Left lung (tissue), 10 donors: ENCODE measurements around the gene MRPL45. TPM values are rescaled to one million over a fixed set of nuclear protein-coding genes. Genes with fewer than 3 reads are reported as not detected.

ENCODE experiments used
- ATAC-seq: fragments of 200-7000 bp; cut with Tn5 transposase; one replicate; pipeline ENCODE4 v1.9.1; 2020; ENCODE audit warnings: moderate library complexity
- DNase-seq, 4 donors: peaks; one replicate each; pipeline ENCODE4 v3.0.0-alpha.2; 2013 to 2020
- H3K27ac ChIP-seq, 2 donors: fragments of 200-600 bp; sonication (generic) in 1 of 2; one replicate each; pipeline versions ENCODE4 v1.5.0 to v1.8.0; 2020 to 2021
- H3K27me3 ChIP-seq, 2 donors: fragments of 200-600 bp; sonication (generic) in 1 of 2; one replicate each; pipeline versions ENCODE4 v1.5.0 to v1.8.0; 2020 to 2021
- H3K36me3 ChIP-seq, 2 donors: fragments of 200-600 bp; sonication (generic) in 1 of 2; one replicate each; pipeline versions ENCODE4 v1.5.0 to v1.8.0; 2020 to 2021
- H3K4me1 ChIP-seq, 2 donors: fragments of 200-600 bp; one replicate each; pipeline ENCODE4 v1.8.0; 2021
- H3K4me3 ChIP-seq, 2 donors: fragments of 200-600 bp; sonication (generic) in 1 of 2; one replicate each; pipeline versions ENCODE4 v1.5.0 to v1.8.0; 2020 to 2021; ENCODE audit warnings: mild to moderate bottlenecking in 1 of 2
- H3K9me3 ChIP-seq, 2 donors: fragments of 200-600 bp; sonication (generic) in 1 of 2; one replicate each; pipeline versions ENCODE4 v1.5.0 to v1.8.0; 2020 to 2021
- intact Hi-C, 2 donors: fragments of 100-400 bp; cut with DNase I; formaldehyde crosslinking; loops; one replicate each; pipeline versions ENCODE4 v1.11.2 to v1.14.2; 2022
- polyA plus RNA-seq, 6 donors: library from polyadenylated mRNA; unstranded; fragments of 120-200 nt; gene quantifications; one replicate each; pipeline ENCODE4 v1.2.1, GENCODE V29; 2013; ENCODE audit not compliant: insufficient read length in 6 of 6
- total RNA-seq, 2 donors: library from RNA; stranded (reverse); fragmentation: NEBNext Ultra II Directional; extraction: Animal tissue kit (Norgen Biotek cat#: 25700); gene quantifications; one replicate each; pipeline ENCODE4 v1.2.1, GENCODE V29; 2021
- TF ChIP-seq, protein P1 (sequence below), 2 donors: fragments of 200-600 bp; sonication (generic) in 1 of 2; IDR thresholded peaks; one replicate each; pipeline versions ENCODE4 v1.5.0 to v1.8.0; 2021; ENCODE audit warnings: antibody characterized with exemption in 2 of 2
- donor health status: DM: no; HTN: yes; CAD: no.
- donor health status: DM: no; HTN: no; CAD: no.

MRPL45 gene
- total and polyA plus RNA-seq, 8 donors: 24.4 to 63.3 (median 56.0) TPM

DNA sequence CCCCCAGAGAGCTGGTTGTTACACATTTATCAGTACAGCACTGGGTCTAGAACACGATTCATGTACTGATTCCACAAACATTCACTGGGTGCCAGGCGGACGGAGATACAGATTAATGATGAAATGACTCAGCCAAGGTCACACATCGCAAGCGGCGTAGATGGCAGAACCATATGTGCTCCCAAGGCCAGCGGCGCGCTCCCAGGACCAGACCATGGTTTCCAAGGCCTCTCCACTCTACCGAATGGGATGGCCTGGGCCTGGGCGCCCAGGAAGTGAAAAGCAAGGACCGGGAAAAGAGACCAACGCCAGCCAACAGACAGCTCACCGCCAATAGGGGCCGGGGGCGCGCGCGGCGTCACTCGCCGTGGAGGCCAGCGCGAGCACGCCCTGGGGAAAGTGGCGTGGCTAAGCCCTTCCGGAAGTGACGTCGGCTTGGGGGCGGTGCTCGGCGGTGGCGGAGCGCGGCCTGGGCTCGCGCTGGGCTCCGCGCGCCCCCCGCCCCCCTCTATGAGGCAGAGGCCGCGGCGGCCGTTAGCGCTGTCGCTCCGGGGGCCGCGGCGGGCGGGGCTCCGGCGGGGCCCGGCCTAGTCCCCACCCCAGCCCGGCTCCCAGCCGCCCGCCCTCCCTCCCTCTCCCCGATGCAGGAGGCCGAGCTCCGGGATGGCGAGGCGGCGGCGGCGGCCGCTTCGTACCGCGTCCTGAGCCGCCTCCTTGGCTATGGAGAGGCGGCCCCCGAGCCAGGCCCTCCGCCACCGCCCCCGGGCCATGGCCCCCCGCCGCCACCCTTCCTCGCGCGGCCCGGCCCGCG is 54.6 kb downstream of the MRPL45 start, which contains the start of gene SOCS7:
TSS of gene SOCS7 (plus strand) at position 433 of the 811 bp plus-strand sequence. CDS start at position 642, 209 bp downstream.
- intact Hi-C loops: loop anchor here in 1 of 2 donors (10.0 kb wide), 1 partner anchor 63 kb away; no protein-coding TSS in a partner anchor
- DNase-seq (peak; percentile 94 to 98 (median 96)), ATAC-seq (peak; percentile 94)
- H3K4me3 ChIP-seq: peak within 1 kb of the TSS; percentile 82 to 84
- peak within 1 kb of the TSS; percentile 71 to 86 for H3K27ac ChIP-seq
- TF ChIP-seq, protein P1, sequence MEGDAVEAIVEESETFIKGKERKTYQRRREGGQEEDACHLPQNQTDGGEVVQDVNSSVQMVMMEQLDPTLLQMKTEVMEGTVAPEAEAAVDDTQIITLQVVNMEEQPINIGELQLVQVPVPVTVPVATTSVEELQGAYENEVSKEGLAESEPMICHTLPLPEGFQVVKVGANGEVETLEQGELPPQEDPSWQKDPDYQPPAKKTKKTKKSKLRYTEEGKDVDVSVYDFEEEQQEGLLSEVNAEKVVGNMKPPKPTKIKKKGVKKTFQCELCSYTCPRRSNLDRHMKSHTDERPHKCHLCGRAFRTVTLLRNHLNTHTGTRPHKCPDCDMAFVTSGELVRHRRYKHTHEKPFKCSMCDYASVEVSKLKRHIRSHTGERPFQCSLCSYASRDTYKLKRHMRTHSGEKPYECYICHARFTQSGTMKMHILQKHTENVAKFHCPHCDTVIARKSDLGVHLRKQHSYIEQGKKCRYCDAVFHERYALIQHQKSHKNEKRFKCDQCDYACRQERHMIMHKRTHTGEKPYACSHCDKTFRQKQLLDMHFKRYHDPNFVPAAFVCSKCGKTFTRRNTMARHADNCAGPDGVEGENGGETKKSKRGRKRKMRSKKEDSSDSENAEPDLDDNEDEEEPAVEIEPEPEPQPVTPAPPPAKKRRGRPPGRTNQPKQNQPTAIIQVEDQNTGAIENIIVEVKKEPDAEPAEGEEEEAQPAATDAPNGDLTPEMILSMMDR (IDR thresholded peaks at IDR 0.05): no peak
- no peaks in the 10 kb centered on the region for H3K27me3 ChIP-seq
- no peaks in the 10 kb centered on the region for H3K9me3 ChIP-seq
- H3K36me3 ChIP-seq: no peaks in the 10 kb centered on the region
- H3K4me1 ChIP-seq: peaks cover 8 to 40% of the 10 kb centered on the region in 2 donors

DNA sequence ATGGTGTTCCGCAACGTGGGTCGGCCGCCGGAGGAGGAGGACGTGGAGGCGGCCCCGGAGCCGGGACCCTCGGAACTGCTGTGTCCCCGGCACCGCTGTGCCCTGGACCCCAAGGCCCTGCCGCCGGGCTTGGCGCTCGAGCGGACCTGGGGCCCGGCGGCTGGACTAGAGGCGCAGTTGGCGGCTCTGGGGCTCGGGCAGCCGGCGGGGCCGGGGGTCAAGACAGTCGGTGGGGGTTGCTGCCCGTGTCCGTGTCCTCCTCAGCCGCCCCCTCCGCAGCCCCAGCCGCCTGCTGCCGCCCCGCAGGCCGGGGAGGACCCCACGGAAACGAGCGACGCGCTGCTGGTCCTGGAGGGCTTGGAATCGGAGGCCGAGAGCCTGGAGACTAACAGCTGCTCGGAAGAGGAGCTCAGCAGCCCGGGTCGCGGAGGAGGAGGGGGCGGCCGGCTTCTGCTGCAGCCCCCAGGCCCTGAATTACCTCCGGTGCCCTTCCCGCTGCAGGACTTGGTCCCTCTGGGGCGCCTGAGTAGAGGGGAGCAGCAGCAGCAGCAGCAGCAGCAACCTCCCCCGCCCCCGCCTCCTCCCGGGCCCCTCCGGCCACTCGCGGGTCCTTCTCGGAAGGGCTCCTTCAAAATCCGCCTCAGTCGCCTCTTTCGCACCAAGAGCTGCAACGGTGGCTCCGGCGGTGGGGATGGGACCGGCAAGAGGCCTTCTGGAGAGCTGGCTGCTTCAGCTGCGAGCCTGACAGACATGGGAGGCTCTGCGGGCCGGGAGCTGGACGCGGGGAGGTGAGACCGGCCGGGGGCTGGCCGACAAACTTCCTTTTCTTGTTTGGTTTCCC is 55.5 kb downstream of the MRPL45 start:
- intact Hi-C loops: loop anchor here in 1 of 2 donors (10.0 kb wide), 1 partner anchor 62 kb away; no protein-coding TSS in a partner anchor

GRCh38 chr17:38353086-38353604 is 56.2 kb downstream of the MRPL45 start:
- H3K36me3 ChIP-seq: no peaks in the 10 kb centered on the region
- peaks cover 8 to 46% of the 10 kb centered on the region in 2 donors for H3K4me1 ChIP-seq
- TF ChIP-seq, protein P1 (IDR thresholded peaks at IDR 0.05): no peak
- ATAC-seq (no peak), DNase-seq (no peak)
- peak overlapping the region in 1 of 2 donors; percentile 71 for H3K27ac ChIP-seq
- peak overlapping the region; percentile 82 to 84 for H3K4me3 ChIP-seq
- no peaks in the 10 kb centered on the region for H3K9me3 ChIP-seq
- intact Hi-C loops: loop anchor here in 1 of 2 donors (10.0 kb wide), 1 partner anchor 62 kb away; no protein-coding TSS in a partner anchor
- no peaks in the 10 kb centered on the region for H3K27me3 ChIP-seq

More for the DNA sequence above, 55.5 kb downstream of the MRPL45 start:
- peak; percentile 16 for ATAC-seq
- TF ChIP-seq, protein P1 (IDR thresholded peaks at IDR 0.05): no peak
- Histone ChIP-seq H3K4me3 (peak overlapping the region; percentile 82 to 84), H3K27me3 (no peaks in the 10 kb centered on the region), H3K27ac (peak overlapping the region; percentile 58 to 71), H3K9me3 (no peaks in the 10 kb centered on the region), H3K4me1 (peaks cover 8 to 42% of the 10 kb centered on the region in 2 donors), H3K36me3 (no peaks in the 10 kb centered on the region)
- peak in 3 of 4 donors; percentile 18 to 87 (median 44) for DNase-seq

GRCh38 chr17:38353668-38354067 is 56.7 kb downstream of the MRPL45 start:
- H3K4me1 ChIP-seq: peaks cover 14 to 47% of the 10 kb centered on the region in 2 donors
- ATAC-seq: no peak
- H3K36me3 ChIP-seq: no peaks in the 10 kb centered on the region
- TF ChIP-seq, protein P1 (IDR thresholded peaks at IDR 0.05): no peak
- peak overlapping the region in 1 of 2 donors; percentile 82 for H3K4me3 ChIP-seq
- intact Hi-C loops: loop anchor here in 1 of 2 donors (10.0 kb wide), 1 partner anchor 61 kb away; no protein-coding TSS in a partner anchor
- H3K27me3 ChIP-seq: no peaks in the 10 kb centered on the region
- no peaks in the 10 kb centered on the region for H3K9me3 ChIP-seq
- no peak overlapping the region for H3K27ac ChIP-seq
- DNase-seq: no peak
